GM19043 (cell line): ENCODE results near the gene FCHO2.

Source experiments
- ATAC-seq: cut with Tn5 transposase; IDR thresholded peaks from one replicate; pipeline ENCODE4 v1.9.1; 2021; ENCODE audit warnings: low read depth; ENCODE audit not compliant: unreplicated experiment

Gene FCHO2

DNA sequence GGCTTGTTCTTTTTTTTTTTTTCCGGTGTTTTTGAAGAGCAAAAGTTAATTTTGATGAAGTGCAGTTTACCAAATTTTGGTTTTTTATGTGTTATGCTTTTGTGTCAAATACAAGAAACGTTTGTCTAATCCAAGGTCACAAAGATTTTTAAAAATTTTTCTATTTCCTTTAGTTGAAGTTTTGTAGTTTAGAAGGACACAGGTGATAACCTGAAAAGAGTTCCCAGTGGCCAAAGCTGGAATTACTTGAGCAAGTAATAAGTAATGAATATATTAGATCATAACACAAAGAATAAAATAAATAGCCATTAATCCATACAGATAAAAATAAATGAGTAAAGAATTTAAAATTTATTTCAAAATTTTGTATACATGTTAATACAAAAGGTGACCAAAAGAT lies 71.5 kb downstream of the FCHO2 start:
- no peak for ATAC-seq

DNA sequence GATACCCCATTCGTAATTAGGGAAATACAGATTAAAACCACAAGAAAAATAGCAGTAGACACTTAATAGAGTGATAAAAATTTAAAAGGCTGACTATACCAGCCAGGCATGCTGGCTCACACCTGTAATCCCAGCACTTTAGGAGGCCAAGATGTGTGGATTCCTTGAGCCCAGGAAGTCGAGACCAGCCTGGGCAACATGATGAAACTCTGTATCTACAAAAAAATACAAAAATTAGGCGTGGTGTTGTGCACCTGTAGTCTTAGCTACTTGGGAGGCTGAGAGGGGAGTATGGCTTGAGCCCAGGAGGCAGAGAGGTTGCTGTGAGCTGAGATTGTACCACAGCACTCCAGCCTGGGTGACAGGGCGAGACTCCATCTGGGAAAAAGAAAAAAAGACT lies 72.0 kb downstream of the FCHO2 start:
- ATAC-seq, result no peak

DNA sequence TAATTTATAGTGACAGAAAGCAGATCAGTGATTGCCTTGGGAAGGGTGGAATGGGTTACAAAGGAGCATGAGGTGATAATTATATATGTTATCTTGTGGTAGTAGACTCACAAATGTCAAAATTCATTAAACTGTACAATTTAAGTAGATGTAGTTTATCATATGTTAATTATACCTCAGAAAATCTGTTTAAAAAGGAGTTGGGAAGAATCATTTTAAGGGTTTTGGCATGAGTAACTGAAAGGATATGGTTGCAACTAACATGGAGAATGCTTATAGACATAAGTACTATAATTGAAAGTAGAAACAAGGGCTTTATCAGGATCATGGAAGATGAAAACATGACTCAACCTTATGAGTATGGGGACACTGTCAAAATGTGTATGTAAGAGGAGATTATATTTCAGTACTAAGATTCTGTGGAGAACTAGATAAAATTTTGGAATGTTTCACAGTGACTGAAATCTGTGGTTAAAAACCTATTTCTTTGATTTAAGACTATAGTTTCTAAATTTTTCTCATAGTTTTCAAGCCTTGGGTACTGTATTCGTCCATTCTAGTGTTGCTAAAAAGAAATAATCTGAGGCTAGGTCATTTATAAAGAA lies 73.3 kb downstream of the FCHO2 start:
- no peak for ATAC-seq

DNA sequence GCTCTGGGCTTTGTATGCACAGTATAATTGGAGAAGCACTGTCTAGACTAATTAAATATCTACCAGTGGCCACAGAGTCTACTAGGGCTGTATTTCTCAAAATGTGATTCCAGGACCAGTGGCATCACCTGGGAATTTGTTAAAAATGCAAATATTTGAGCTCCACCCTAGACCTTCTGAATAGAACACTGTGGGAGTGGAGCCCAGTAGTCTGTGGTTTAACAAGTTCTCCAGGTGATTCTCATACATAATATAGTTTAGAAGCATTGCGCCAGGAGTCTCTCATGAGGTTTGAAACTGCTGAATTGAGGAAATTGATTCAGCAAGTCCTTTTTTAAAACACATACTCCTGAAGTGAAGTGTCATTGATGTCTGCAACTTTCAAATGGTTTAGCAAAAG lies 74.7 kb downstream of the FCHO2 start:
- no peak for ATAC-seq

DNA sequence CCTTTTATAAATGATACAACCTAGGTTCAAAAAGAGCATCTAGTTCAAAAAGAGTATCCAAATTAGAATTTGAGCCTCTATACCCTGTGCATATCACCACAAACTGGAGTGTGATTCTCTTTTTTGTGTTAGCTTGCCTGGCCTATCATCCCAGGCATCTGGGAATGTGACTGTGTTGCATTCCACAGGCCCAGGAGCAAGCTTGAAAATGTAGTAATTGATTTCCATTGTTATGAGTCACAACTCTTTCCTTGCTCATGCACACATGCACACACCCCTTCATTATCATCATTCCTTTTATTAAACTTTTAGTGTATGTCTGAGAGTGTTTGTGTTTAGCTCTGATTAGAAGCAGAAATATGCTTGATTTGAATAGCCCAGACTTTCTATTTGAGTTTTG lies 75.2 kb downstream of the FCHO2 start:
- ATAC-seq, result no peak

DNA sequence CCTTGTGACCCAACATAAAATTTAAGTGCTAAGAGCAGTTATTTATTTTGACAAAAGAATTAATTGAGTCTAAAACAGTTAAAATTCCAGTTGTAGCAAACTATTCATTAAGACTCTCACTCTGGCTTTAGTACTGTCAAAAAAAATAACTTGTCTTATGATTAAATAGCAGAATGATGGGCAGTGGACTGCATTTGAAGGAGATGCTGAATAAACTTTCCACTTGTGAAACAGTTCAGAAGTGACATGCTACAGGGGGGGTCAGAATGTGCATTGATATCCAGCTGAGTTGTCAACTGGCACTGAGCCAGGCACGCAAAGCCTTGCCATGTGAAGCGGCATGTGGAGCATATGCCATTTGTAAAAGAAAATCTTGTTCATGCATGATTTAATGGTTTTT lies 76.0 kb downstream of the FCHO2 start:
- ATAC-seq, result no peak

DNA sequence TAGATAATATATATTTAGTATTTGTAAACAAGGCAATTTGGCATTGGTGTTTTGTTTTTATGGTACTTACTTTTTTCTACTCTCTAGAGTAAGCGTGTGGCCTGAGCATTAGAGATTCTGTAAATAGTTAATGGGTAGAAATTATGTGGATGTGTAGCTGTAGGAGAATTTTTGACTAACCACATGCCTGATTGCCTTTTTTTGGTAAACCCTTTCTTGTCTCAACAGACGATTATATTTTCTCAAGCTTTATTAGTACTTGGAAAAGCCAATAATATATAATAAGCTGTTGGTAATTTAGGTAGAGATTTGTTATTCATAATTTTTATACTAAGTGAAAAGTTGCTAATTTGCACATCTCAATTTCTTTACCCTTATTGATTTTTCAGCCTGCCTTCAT lies 76.8 kb downstream of the FCHO2 start:
- ATAC-seq, result no peak

DNA sequence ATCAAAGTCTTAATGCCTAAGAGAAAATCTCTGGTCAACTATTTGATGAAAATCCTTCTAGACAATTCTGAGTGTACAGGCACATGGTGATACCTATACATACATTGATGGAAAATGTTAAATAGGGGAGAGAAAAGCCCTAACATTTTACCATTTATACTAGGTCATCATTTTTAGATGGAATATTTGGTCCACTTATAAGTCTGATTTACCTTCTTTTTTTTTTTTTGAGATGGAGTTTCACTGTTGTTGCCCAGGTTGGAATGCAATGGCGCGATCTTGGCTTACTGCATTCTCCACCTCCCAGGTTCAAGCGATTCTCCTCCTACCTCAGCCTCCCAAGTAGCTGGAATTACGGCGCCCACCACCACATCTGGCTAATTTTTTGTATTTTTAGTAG lies 81.7 kb downstream of the FCHO2 start:
- ATAC-seq, result no peak

DNA sequence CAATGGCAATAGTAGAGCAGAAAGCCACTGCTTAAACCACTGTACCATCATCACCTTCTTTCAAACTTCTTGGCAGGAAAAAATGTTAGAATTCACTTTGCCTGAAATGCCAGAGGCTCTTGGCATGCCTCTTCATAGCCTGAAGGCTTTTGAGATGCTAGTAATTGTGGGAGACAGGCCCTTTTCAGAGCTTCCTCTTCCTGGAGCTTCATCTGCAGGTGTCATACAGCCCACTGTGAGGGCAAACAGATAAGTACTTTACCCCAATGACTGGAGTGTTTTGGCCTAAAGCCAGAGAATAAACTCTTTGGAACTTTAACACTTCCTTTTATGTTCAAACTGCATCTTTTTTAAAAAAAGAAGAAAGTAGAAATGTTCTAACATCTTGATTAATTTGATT lies 83.2 kb downstream of the FCHO2 start:
- ATAC-seq, result no peak

DNA sequence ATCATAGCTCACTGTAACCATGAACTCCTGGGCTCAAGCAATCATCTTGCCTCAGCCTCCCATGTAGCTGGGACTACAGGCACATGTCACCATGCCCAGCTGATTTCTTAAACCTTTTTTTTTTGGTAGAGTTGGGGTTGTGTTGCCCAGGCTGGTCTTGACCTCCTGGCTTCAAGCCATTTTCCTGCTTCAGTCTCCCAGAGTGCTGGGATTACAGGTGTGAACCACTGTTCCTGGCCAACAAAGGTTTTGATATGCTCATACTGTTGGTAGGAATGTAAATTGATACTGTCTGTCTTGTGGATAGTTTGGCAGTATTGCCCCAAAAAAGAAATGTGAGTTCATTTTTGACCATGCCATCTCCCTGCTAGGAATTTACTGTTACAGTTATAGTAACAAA lies 87.2 kb downstream of the FCHO2 start:
- ATAC-seq, result no peak

DNA sequence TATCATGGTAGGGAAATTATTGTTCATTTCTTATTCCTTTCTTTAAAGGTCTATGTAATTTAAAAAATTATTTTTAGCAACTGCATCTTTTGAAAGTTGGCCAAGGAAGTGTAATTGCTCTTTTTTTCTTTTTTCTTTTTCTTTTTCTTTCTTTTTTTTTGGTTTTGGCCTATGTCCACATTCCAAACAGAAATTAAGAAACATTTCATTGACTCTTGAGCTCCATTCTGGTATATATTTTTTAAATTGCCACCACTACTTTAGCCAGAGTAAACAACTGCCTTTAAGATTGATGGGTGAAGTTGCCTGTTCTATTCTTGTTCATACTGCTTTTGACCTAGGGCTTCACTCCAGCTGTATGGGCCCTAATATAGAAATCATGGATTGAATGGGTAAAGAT lies 88.7 kb downstream of the FCHO2 start:
- ATAC-seq, result no peak

DNA sequence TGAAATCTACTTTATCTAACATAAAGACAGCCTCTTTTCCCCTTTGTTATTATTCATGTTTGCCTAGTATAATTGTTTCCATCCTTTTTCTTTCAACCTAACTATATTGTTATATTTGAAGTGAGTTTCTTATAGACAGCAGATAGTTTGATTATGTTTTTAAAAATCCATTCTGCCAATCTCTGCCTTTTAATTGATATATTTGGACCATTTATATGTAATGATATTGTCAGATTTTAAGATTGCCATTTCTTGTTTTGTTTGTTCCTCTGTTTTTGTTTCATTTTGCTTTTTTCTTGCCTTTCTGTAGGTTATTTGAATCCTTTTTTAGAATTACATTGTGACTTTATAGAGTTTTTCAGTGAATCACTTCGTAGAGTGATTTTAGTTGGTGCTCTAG lies 89.8 kb downstream of the FCHO2 start:
- ATAC-seq, result no peak

DNA sequence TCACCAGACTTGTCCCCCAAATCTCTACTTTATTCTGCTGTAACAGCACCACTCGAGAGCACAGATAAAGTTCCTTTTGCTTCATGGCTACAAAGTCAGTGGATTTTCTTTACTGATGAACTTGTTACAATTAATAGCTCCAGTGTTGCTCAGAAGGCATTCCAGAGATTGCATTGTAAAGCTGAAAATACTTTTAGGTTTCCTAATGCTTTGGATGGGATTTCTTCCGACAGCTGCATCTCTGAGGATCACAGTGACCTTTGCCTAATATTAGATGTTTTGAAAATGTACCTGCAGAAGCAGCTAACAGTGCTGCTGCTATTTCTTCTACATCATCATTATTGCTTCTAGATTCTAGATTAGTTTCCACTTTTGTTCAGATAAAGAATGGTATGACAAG lies 105.8 kb downstream of the FCHO2 start:
- no peak for ATAC-seq

DNA sequence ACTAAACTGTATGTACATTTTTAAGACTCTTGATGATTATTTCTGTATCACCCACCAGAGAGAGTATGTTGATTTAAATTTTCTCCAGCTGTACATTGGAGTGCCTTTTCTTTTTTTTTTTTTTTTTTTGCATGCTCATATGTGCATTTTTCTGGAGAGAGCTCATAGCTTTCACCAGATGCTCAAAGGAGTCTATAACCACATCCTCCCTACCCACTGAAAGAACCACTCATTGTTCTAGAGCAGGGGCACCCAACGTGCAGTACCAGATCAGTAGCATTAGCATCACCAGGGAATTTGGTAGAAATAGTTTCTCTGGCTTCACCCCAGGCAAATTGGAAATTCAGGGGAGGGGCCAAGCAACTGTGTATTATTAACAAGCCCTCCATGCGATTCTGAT lies 110.6 kb downstream of the FCHO2 start:
- ATAC-seq, result no peak

DNA sequence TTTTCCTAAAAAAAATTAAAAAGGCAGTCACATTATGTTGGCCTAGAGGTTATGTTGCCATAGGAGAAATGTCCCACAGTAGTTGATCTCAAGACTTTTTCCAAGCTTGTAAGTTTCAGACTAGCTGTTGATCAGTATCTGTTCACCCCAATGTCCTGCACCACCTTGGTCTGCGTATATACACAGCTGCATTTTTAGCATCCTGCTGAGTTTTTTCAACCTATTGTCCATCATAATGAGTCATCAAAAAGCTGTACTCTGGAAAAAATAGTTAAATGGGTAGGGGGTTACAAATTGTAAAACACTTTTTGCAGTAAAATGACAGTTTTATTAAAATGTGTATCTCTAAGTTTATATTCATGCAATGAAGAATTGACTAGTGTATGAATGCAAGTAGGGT lies 111.4 kb downstream of the FCHO2 start:
- ATAC-seq, result no peak

DNA sequence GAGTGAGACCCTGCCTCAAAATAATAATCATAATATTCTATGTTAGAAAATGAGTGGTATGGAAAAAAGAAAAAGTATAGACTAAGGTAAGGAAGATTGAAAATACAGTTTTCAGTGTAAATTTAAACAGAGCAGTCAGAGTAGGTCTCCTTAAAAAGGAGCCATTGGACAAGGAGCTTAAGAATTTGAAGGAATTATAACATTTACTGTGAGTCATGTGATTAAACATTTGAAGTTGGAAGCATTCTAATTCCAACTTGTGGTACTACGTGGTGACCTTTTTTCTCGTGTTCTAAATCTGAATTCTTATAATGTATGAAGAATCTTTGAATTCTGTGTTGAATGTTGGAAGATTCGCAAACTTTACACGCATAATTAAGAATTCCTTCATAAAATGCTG lies 125.3 kb downstream of the FCHO2 start:
- no peak for ATAC-seq

DNA sequence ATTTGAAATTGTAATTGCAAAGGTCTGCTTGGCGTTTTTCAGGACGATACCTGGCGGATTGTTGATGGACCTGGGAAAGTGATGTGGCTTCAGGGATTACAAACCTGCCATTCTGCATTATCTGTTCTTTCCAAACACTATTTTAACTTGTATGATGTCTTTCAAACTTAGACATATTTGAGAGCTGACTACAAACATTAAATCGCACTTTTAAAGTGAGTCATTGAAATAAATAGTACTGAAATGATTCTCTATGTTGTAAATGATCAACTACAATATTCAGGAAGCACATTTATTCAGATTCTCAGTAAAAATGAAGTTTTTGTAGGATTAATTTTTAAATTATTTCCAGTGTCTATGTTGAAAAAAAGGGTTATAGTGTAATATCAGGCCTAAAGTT lies 132.2 kb downstream of the FCHO2 start:
- ATAC-seq, result no peak

DNA sequence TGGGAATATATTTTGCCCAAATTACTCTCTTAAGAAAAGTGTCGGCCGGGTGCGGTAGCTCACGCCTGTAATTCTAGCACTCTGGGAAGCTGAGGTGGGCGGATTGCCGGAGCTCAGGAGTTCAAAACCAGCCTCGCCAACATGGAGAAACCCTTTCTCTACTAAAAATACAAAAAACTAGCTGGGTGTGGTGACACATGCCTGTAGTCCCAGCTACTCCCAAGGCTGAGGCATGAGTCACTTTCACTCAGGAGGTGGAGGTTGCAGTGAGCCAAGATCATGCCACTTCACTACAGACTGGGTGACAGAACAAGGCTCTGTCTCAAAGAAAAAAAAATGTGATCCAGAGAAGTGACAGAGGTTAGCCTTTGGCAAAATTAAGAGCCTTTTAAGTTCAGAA lies 138.1 kb downstream of the FCHO2 start:
- ATAC-seq, result no peak

DNA sequence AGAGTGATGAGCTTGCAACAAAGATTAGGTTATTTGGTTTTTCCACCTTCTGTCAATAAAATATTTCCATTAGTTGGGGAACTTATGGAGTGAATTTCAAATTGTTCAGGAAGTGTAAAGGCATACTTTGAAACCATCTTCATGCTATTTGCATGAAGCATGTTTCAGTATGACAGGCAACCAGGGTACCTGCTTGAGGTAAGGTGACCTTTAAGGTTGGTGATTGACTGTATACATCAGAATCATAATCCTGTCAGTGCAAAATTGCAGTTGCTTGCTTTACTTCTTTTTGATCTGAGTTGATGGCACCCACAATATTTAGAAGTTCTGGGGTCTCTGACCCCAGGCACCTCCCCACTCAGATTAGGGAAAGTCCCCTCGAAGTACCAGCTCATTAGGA lies 138.6 kb downstream of the FCHO2 start:
- ATAC-seq, result no peak

DNA sequence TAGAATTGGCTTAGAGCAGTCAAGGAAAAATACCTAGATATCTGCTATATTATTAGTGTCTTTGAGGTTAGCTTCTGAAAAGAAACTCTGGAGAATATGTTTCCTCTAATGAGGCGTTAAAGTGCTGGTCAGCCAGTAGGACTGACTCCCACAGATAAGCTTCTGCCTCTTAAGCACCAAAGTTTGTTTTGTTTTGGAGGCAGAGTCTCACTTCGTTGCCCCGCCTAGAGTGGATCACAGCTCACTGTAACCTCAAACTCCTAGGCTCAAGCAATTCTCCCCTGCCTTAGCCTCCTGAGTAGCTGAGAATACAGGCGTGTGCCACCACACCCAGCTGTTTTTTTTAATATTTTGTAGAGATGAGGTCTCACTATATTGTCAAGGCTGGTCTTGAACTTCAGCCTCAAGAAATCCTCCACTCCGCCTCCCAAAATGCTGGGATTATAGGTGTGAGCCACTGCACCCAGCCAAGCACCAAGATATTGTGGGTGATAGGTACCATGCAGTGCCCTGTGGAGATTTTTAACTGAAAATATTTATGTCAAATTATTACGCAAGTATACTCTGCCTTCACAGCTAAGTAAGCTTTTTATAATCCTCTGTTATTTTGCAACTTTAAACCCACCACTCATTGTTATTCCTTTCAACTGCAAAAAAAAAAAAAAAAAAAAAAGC lies 139.9 kb downstream of the FCHO2 start:
- ATAC-seq, result no peak

DNA sequence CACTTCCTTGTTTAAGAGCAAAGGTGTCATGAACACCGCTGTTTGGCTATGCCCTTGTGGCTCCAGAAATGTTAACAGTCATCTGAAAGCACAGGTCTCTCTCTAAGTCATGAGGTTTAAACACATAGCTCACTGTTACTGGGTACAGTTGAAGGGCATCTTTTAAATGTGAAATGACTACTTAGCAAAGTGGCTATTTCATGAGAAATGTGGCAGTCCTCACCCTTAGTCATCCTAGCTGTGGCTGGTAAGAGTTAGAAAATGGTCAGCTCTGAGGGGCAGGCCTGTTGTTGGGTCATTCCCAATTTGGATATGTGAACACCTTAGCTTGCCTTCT lies 140.4 kb downstream of the FCHO2 start:
- no peak for ATAC-seq

DNA sequence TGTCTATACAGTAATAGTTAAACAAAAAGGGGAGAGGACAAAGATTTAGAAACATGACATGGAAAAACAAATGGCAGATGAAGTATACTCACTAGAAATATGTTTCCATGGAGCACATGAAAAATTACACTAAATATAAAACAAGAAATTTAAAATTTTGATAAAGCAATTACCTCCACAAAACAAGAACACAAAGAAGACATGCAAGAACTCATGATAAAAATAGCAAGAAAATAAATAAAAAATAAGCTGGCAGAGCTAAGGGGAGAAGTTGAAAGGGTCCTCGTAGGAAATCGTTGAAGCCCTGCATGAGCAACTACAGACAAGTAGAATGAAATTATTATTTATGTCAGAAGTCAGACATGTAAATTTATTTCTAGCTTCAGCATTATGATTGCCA lies 141.9 kb downstream of the FCHO2 start:
- no peak for ATAC-seq

DNA sequence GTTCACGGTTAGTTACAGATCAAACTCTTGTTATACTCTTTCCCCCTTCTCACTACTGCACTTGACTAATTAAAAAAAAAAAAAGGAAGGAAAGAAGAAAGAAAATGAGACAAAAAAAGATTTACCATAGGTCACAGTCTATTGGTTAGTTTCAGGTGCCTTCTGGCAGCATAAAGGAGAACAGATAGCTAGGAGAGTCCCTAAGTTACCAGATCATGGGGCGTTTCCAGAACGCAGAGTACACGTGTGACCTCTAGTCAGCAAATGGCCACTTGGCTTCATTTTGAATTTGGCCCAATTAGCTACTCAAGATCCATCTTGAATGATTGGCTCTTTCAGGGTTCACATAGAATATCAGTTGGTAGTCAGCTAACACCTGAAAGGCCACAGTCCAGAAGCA lies 144.3 kb downstream of the FCHO2 start:
- ATAC-seq, result no peak
